ENCODE results near the gene ABCC5. TPM values are rescaled to one million over a fixed set of nuclear protein-coding genes. Genes with fewer than 3 reads are reported as not detected.
A peak's percentile ranks its signal among the peaks of the same experiment; 100 is the strongest.

ABCC5 gene
- total and polyA plus RNA-seq, 2 experiments from 2014 or later = 14.7 to 17.1 TPM

DNA sequence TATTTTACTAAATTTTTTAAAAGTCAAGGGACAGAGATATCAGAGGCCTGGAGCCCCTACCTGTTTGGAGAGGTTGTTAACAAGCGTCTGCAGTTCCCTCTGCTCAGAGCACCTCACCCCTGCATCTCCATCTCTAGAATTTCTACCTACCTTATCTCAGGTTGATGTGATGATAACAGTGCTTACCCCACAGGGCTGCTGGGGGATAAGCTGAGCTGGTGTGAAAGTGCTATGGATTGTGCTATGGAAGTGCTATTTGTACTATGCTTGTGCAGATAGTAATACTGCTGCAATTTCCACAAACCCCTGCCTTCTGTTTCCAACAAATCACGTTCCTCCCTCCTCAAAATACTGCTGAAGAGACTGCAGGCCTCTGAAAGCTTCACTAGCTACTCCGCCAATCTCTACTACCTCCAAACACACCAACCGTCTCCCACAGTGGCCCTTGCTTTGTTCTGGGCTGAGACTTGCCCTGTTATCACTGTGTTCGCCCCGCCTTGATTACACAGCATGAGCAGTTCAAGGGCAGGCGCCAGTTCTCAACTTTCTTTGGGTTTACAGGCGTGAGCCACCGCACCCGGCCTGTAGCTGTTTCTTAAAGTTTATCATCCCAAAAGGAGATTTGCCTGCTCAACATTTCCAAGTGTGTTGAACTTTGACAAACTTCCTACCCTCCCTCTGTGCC is 104.6 kb downstream of the ABCC5 start:
- no peak for DNase-seq
- H3K36me3 ChIP-seq (ENCODE audit: low read depth) = no peaks in the 10 kb centered on the region
- in situ Hi-C loops (cut with MboI) = loop anchor here (25.0 kb wide), 1 partner anchor 624 kb away; no protein-coding TSS in a partner anchor

GRCh38 chr3:183911763-183912506 is 105.7 kb downstream of the ABCC5 start:
- TF ChIP-seq EZH2 (IDR thresholded peaks at IDR 0.05; ENCODE audit: insufficient read depth, poor library complexity, severe bottlenecking) (no peak), EZH2phosphoT487 (IDR thresholded peaks at IDR 0.05; ENCODE audit: insufficient read depth, low read depth) (no peak)
- 92 to 98% methylated on average over 8 of the region's 8 CpGs for WGBS, 2 experiments (ENCODE audit: low coverage in 1 of 2, low lambda C conversion rate in 2 of 2, missing lambda C conversion rate in 2 of 2)
- H3K9me2 ChIP-seq (ENCODE audit: insufficient read depth) = no peaks in the 10 kb centered on the region

More for the DNA sequence above, 104.6 kb downstream of the ABCC5 start:
- Histone ChIP-seq H3K4me3 (no peak overlapping the region), H2AFZ (no peak overlapping the region), H3K9me3 (ENCODE audit: low read depth) (no peaks in the 10 kb centered on the region), H3K9me2 (ENCODE audit: insufficient read depth) (no peaks in the 10 kb centered on the region), H3K27me3 (replicated peaks; ENCODE audit: insufficient read depth) (0 out of 2 replicates have a peak, but pooled peaks cover 3% of the 10 kb centered on the region), H3F3A (ENCODE audit: insufficient read depth) (no peaks in the 10 kb centered on the region), H3K9ac (no peak overlapping the region), H3K27ac (no peak overlapping the region), H3K4me2 (ENCODE audit: unreplicated experiment) (no peak overlapping the region), H3K79me2 (ENCODE audit: insufficient read depth) (no peaks in the 10 kb centered on the region), H4K20me1 (ENCODE audit: insufficient read depth) (no peaks in the 10 kb centered on the region), H3K4me1 (ENCODE audit: insufficient read depth) (no peaks in the 10 kb centered on the region)
- TF ChIP-seq EZH2phosphoT487 (IDR thresholded peaks at IDR 0.05; ENCODE audit: insufficient read depth, low read depth) (no peak), EZH2 (IDR thresholded peaks at IDR 0.05; ENCODE audit: insufficient read depth, poor library complexity, severe bottlenecking) (no peak)
- WGBS, 2 experiments (ENCODE audit: low coverage in 1 of 2, low lambda C conversion rate in 2 of 2, missing lambda C conversion rate in 2 of 2) = 87 to 88% methylated on average over 10 of the region's 10 CpGs

DNA sequence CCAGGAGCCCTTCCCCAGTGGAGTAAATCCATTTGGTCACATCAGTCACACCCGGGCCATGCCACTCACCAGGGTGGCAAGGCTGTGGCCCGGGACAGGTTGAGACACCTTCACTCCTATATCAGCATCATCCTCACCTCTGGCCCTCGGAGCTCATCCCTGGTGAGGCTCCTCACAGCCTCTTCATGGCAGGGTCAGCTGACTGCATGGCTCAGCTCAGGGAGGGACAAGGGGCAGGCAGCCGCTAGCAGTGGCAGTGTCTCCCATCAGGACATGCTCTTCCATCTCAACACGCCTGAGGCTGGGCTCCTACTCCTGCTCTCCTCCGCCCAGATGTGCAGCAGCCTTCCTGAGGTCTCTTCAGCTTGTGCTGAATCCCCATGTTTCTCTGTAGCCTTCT is 106.6 kb downstream of the ABCC5 start:
- no peaks in the 10 kb centered on the region for H3K9me3 ChIP-seq (ENCODE audit: low read depth)
- no peaks in the 10 kb centered on the region for H3K36me3 ChIP-seq (ENCODE audit: low read depth)
- H3K79me2 ChIP-seq (ENCODE audit: insufficient read depth) = no peaks in the 10 kb centered on the region
- no peaks in the 10 kb centered on the region for H3K4me1 ChIP-seq (ENCODE audit: insufficient read depth)
- no peak overlapping the region for H3K27ac ChIP-seq
- H3K27me3 ChIP-seq (replicated peaks; ENCODE audit: insufficient read depth) = 0 out of 2 replicates have a peak, but pooled peaks cover 3% of the 10 kb centered on the region
- no peak overlapping the region for H3K4me3 ChIP-seq
- no peaks in the 10 kb centered on the region for H3K9me2 ChIP-seq (ENCODE audit: insufficient read depth)
- H3F3A ChIP-seq (ENCODE audit: insufficient read depth) = no peaks in the 10 kb centered on the region
- no peaks in the 10 kb centered on the region for H4K20me1 ChIP-seq (ENCODE audit: insufficient read depth)
- H2AFZ ChIP-seq = no peak overlapping the region
- H3K4me2 ChIP-seq (ENCODE audit: unreplicated experiment) = no peak overlapping the region
- 63 to 65% methylated on average over 6 of the region's 6 CpGs for WGBS, 2 experiments (ENCODE audit: low coverage in 1 of 2, low lambda C conversion rate in 2 of 2, missing lambda C conversion rate in 2 of 2)
- TF ChIP-seq EZH2phosphoT487 (IDR thresholded peaks at IDR 0.05; ENCODE audit: insufficient read depth, low read depth) (no peak), EZH2 (IDR thresholded peaks at IDR 0.05; ENCODE audit: insufficient read depth, poor library complexity, severe bottlenecking) (no peak)
- in situ Hi-C loops (cut with MboI) = loop anchor here (25.0 kb wide), 1 partner anchor 626 kb away; no protein-coding TSS in a partner anchor
- H3K9ac ChIP-seq = no peak overlapping the region
- DNase-seq = no peak

More at GRCh38 chr3:183911763-183912506, 105.7 kb downstream of the ABCC5 start:
- in situ Hi-C loops (cut with MboI) = loop anchor here (25.0 kb wide), 1 partner anchor 625 kb away; no protein-coding TSS in a partner anchor
- Histone ChIP-seq H3K4me1 (ENCODE audit: insufficient read depth) (no peaks in the 10 kb centered on the region), H3K27ac (no peak overlapping the region), H4K20me1 (ENCODE audit: insufficient read depth) (no peaks in the 10 kb centered on the region), H3K36me3 (ENCODE audit: low read depth) (no peaks in the 10 kb centered on the region), H3K9ac (no peak overlapping the region), H3K4me3 (no peak overlapping the region), H3F3A (ENCODE audit: insufficient read depth) (no peaks in the 10 kb centered on the region), H3K9me3 (ENCODE audit: low read depth) (no peaks in the 10 kb centered on the region), H3K27me3 (replicated peaks; ENCODE audit: insufficient read depth) (0 out of 2 replicates have a peak, but pooled peaks cover 3% of the 10 kb centered on the region), H2AFZ (no peak overlapping the region), H3K4me2 (ENCODE audit: unreplicated experiment) (no peak overlapping the region), H3K79me2 (ENCODE audit: insufficient read depth) (no peaks in the 10 kb centered on the region)
- peak; percentile 15 for DNase-seq

GRCh38 chr3:183909030-183909600 is 108.6 kb downstream of the ABCC5 start:
- no peak overlapping the region for H2AFZ ChIP-seq
- no peak for DNase-seq
- H3K36me3 ChIP-seq (ENCODE audit: low read depth) = no peaks in the 10 kb centered on the region
- WGBS, 2 experiments (ENCODE audit: low coverage in 1 of 2, low lambda C conversion rate in 2 of 2, missing lambda C conversion rate in 2 of 2) = 55 to 63% methylated on average over 13 to 14 of the region's 14 CpGs
- TF ChIP-seq EZH2phosphoT487 (IDR thresholded peaks at IDR 0.05; ENCODE audit: insufficient read depth, low read depth) (no peak), EZH2 (IDR thresholded peaks at IDR 0.05; ENCODE audit: insufficient read depth, poor library complexity, severe bottlenecking) (no peak)
- H3K9ac ChIP-seq = no peak overlapping the region
- no peak overlapping the region for H3K4me3 ChIP-seq
- no peaks in the 10 kb centered on the region for H4K20me1 ChIP-seq (ENCODE audit: insufficient read depth)
- no peaks in the 10 kb centered on the region for H3K4me1 ChIP-seq (ENCODE audit: insufficient read depth)
- no peak overlapping the region for H3K27ac ChIP-seq
- H3K9me3 ChIP-seq (ENCODE audit: low read depth) = no peaks in the 10 kb centered on the region
- in situ Hi-C loops (cut with MboI) = loop anchor here (25.0 kb wide), 1 partner anchor 628 kb away; no protein-coding TSS in a partner anchor
- H3K27me3 ChIP-seq (replicated peaks; ENCODE audit: insufficient read depth) = 0 out of 2 replicates have a peak, but pooled peaks cover 3% of the 10 kb centered on the region
- H3K9me2 ChIP-seq (ENCODE audit: insufficient read depth) = no peaks in the 10 kb centered on the region
- no peaks in the 10 kb centered on the region for H3K79me2 ChIP-seq (ENCODE audit: insufficient read depth)
- no peak overlapping the region for H3K4me2 ChIP-seq (ENCODE audit: unreplicated experiment)
- H3F3A ChIP-seq (ENCODE audit: insufficient read depth) = no peaks in the 10 kb centered on the region
